ENCODE measurements around the gene AVPR2.

The AVPR2 gene

GRCh38 chrX:153927922-153928760 is 23.7 kb downstream of the AVPR2 start:
- H3K27ac ChIP-seq (ENCODE audit: low read length), result peak overlapping the region; percentile 98
- H3K4me2 ChIP-seq (ENCODE audit: low read depth, low read length), result peak overlapping the region; percentile 73
- peaks cover 52% of the 10 kb centered on the region for H3K79me2 ChIP-seq (ENCODE audit: low read length)
- no peaks in the 10 kb centered on the region for H3K9me2 ChIP-seq (replicated peaks; ENCODE audit: insufficient read depth, low read length)
- peak; percentile 96 for DNase-seq
- H3K4me3 ChIP-seq (ENCODE audit: low read length), result peak overlapping the region; percentile 78
- H3K4me1 ChIP-seq (ENCODE audit: low read length), result peaks cover 11% of the 10 kb centered on the region; the same call in 1 of the 2 replicates
- H3F3A ChIP-seq (ENCODE audit: insufficient read depth, low read length), result peaks cover 38% of the 10 kb centered on the region
- no peaks in the 10 kb centered on the region for H3K36me3 ChIP-seq (replicated peaks; ENCODE audit: insufficient read depth, low read length)
- no peaks in the 10 kb centered on the region for H4K20me1 ChIP-seq (ENCODE audit: insufficient read depth, low read length)
- H3K27me3 ChIP-seq (replicated peaks; ENCODE audit: insufficient read depth, low read length), result no peaks in the 10 kb centered on the region
- TF ChIP-seq EZH2phosphoT487 (IDR thresholded peaks at IDR 0.05; ENCODE audit: low read length), result no peak
- no peak for TF ChIP-seq CTCF (IDR thresholded peaks at IDR 0.05; ENCODE audit: low read length)
- peak overlapping the region; percentile 91 for H3K9ac ChIP-seq (ENCODE audit: low read length)
- no peak overlapping the region for H2AFZ ChIP-seq (ENCODE audit: low read length)
- no peaks in the 10 kb centered on the region for H3K9me3 ChIP-seq (replicated peaks; ENCODE audit: insufficient read depth, low read length)

GRCh38 chrX:153928846-153929245 is 24.4 kb downstream of the AVPR2 start:
- H3K9me3 ChIP-seq (replicated peaks; ENCODE audit: insufficient read depth, low read length), result no peaks in the 10 kb centered on the region

GRCh38 chrX:153929576-153929975 is 25.1 kb downstream of the AVPR2 start:
- peak overlapping the region; percentile 47; the same call in 1 of the 2 replicates for H3K4me2 ChIP-seq (ENCODE audit: low read depth, low read length)

More at GRCh38 chrX:153928846-153929245, 24.4 kb downstream of the AVPR2 start:
- Histone ChIP-seq H3K79me2 (ENCODE audit: low read length) (peaks cover 52% of the 10 kb centered on the region), H3K4me2 (ENCODE audit: low read depth, low read length) (peak overlapping the region; percentile 47), H3K27me3 (replicated peaks; ENCODE audit: insufficient read depth, low read length) (no peaks in the 10 kb centered on the region), H3K9me2 (replicated peaks; ENCODE audit: insufficient read depth, low read length) (no peaks in the 10 kb centered on the region), H3K27ac (ENCODE audit: low read length) (peak overlapping the region; percentile 19; the same call in 1 of the 2 replicates), H3F3A (ENCODE audit: insufficient read depth, low read length) (peaks cover 38% of the 10 kb centered on the region), H3K36me3 (replicated peaks; ENCODE audit: insufficient read depth, low read length) (no peaks in the 10 kb centered on the region), H3K4me1 (ENCODE audit: low read length) (peaks cover 11% of the 10 kb centered on the region; the same call in 1 of the 2 replicates), H2AFZ (ENCODE audit: low read length) (no peak overlapping the region), H4K20me1 (ENCODE audit: insufficient read depth, low read length) (no peaks in the 10 kb centered on the region), H3K4me3 (ENCODE audit: low read length) (peak overlapping the region; percentile 11; the same call in 1 of the 2 replicates), H3K9ac (ENCODE audit: low read length) (no peak overlapping the region; the same call in 1 of the 2 replicates)
- no peak for DNase-seq
- no peak for TF ChIP-seq EZH2phosphoT487 (IDR thresholded peaks at IDR 0.05; ENCODE audit: low read length)
- TF ChIP-seq EZH2 (optimal IDR thresholded peaks at IDR 0.05; ENCODE audit: low read depth, low read length), result no peak
- no peak for TF ChIP-seq CTCF (IDR thresholded peaks at IDR 0.05; ENCODE audit: low read length)

More at GRCh38 chrX:153929576-153929975, 25.1 kb downstream of the AVPR2 start:
- Histone ChIP-seq H3K9me3 (replicated peaks; ENCODE audit: insufficient read depth, low read length) (no peaks in the 10 kb centered on the region), H2AFZ (ENCODE audit: low read length) (no peak overlapping the region), H3K27ac (ENCODE audit: low read length) (peak overlapping the region; percentile 19; the same call in 1 of the 2 replicates), H3K4me1 (ENCODE audit: low read length) (peaks cover 8% of the 10 kb centered on the region; the same call in 1 of the 2 replicates), H3K9ac (ENCODE audit: low read length) (no peak overlapping the region; the same call in 1 of the 2 replicates), H3K36me3 (replicated peaks; ENCODE audit: insufficient read depth, low read length) (no peaks in the 10 kb centered on the region), H3K79me2 (ENCODE audit: low read length) (peaks cover 52% of the 10 kb centered on the region), H4K20me1 (ENCODE audit: insufficient read depth, low read length) (no peaks in the 10 kb centered on the region), H3F3A (ENCODE audit: insufficient read depth, low read length) (peaks cover 32% of the 10 kb centered on the region), H3K27me3 (replicated peaks; ENCODE audit: insufficient read depth, low read length) (no peaks in the 10 kb centered on the region), H3K4me3 (ENCODE audit: low read length) (no peak overlapping the region), H3K9me2 (replicated peaks; ENCODE audit: insufficient read depth, low read length) (no peaks in the 10 kb centered on the region)
- TF ChIP-seq EZH2 (optimal IDR thresholded peaks at IDR 0.05; ENCODE audit: low read depth, low read length) (no peak), CTCF (IDR thresholded peaks at IDR 0.05; ENCODE audit: low read length) (no peak), EZH2phosphoT487 (IDR thresholded peaks at IDR 0.05; ENCODE audit: low read length) (no peak)
- DNase-seq, result no peak
